Fibroblast of skin of right biceps (primary cell): Measurements from ENCODE around the gene NUDT2.
"Not testable (repeated sequence)": the region's sequence is repeated elsewhere in the genome, so short reads cannot be mapped to it uniquely, and the experiment has no call there.

Experiments
- DNase-seq: peaks from one replicate; pipeline ENCODE4 v3.0.0-alpha.2; 2013

NUDT2 gene

GRCh38 chr9:34337403-34337802, 8.0 kb downstream of the NUDT2 start:
- no peak for DNase-seq

GRCh38 chr9:34338079-34338478, 8.7 kb downstream of the NUDT2 start:
- not testable (repeated sequence) for DNase-seq

GRCh38 chr9:34338665-34339385, 9.5 kb downstream of the NUDT2 start:
- no peak for DNase-seq

- no peak for DNase-seq
These were observed 12.4 kb downstream of the NUDT2 start for GRCh38 chr9:34341659-34342295.

GRCh38 chr9:34343090-34343489, 13.7 kb downstream of the NUDT2 start:
- no peak for DNase-seq

- no peak for DNase-seq
These were observed 14.2 kb downstream of the NUDT2 start for GRCh38 chr9:34343605-34344004.

GRCh38 chr9:34346873-34347799, 17.8 kb downstream of the NUDT2 start:
- no peak for DNase-seq

- DNase-seq = no peak
These were observed 18.4 kb downstream of the NUDT2 start for GRCh38 chr9:34347800-34348158.

GRCh38 chr9:34349324-34349723, 20.0 kb downstream of the NUDT2 start:
- DNase-seq = no peak

- DNase-seq = not testable (repeated sequence)
These were observed 22.8 kb downstream of the NUDT2 start for GRCh38 chr9:34352122-34352652.

GRCh38 chr9:34352957-34353356, 23.6 kb downstream of the NUDT2 start:
- not testable (repeated sequence) for DNase-seq

- DNase-seq = no peak
These were observed 33.3 kb downstream of the NUDT2 start for GRCh38 chr9:34362614-34363214.

GRCh38 chr9:34363619-34364351, 34.4 kb downstream of the NUDT2 start:
- peak; percentile 25 for DNase-seq

- no peak for DNase-seq
These were observed 35.9 kb downstream of the NUDT2 start for GRCh38 chr9:34365282-34365681.

- no peak for DNase-seq
These were observed 37.0 kb downstream of the NUDT2 start for GRCh38 chr9:34366365-34366764.

- not testable (repeated sequence) for DNase-seq
These were observed 38.5 kb downstream of the NUDT2 start for GRCh38 chr9:34367751-34368410.

GRCh38 chr9:34368796-34369195, 39.4 kb downstream of the NUDT2 start:
- DNase-seq = not testable (repeated sequence)

GRCh38 chr9:34369636-34370035, 40.3 kb downstream of the NUDT2 start:
- DNase-seq = no peak

- DNase-seq = no peak
These were observed 41.1 kb downstream of the NUDT2 start for GRCh38 chr9:34370335-34370969.

- DNase-seq = no peak
These were observed 41.9 kb downstream of the NUDT2 start for GRCh38 chr9:34370970-34371880.
